ENCODE results near the gene GLRX5. TPM values are rescaled to one million over a fixed set of nuclear protein-coding genes. Genes with fewer than 3 reads are reported as not detected.

Gene GLRX5
- total and polyA plus RNA-seq, 2 donors: 28.9 to 39.4 TPM

- no peak for DNase-seq (ENCODE audit: extremely low spot score)
- Histone ChIP-seq H3K4me3 (ENCODE audit: low read depth, low read length) (no peak overlapping the region), H3K4me1 (ENCODE audit: insufficient read depth) (no peaks in the 10 kb centered on the region), H3K27ac (ENCODE audit: low read depth) (no peak overlapping the region), H3K36me3 (ENCODE audit: insufficient read depth) (no peaks in the 10 kb centered on the region)
- 89% methylated on average over 7 of the region's 7 CpGs for WGBS
Measured at GRCh38 chr14:95553141-95553540, 18.3 kb downstream of the GLRX5 start.

DNA sequence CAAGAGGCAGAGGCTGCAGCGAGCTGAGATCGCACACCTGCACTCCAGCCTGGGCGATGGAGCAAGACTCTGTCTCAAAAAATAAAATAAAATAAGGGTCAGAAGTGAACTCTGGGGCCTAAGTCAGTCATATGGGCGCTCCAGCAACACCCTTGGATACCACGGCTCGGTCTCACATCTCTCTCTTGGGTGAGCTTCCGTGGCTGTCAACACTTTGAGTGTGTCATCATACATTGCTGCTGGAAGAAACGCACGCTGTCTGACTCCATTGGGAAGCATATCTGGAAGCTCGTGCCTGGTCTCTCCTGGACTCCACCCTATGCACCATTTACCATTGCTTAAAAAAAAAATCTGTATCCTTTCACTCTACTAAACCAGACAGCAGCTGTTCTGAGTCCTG, 20.2 kb downstream of the GLRX5 start:
- 94% methylated on average over 10 of the region's 10 CpGs for WGBS
- no peaks in the 10 kb centered on the region for H3K4me1 ChIP-seq (ENCODE audit: insufficient read depth)

DNA sequence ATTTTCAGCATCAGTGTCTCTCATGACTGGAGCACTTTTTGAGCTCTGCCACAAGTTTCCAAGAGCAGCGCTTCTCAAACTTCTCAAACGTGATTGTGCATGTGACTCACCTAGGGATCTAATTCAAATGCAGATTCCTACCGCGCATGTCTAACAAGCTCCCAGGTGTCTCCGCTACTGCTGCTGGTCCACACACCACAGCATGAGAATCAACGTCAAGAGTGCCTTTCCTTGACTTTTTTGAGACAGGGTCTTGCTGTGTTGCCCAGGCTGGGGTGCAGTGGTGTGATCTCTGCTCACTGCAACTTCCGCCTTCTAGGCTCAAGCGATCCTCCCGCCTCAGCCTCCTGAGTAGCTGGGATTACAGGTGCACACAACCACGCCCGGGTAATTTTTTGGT, 22.4 kb downstream of the GLRX5 start:
- Histone ChIP-seq H3K4me3 (ENCODE audit: low read depth, low read length) (no peak overlapping the region), H3K36me3 (ENCODE audit: insufficient read depth) (no peaks in the 10 kb centered on the region), H3K27ac (ENCODE audit: low read depth) (no peak overlapping the region), H3K4me1 (ENCODE audit: insufficient read depth) (no peaks in the 10 kb centered on the region)
- DNase-seq (ENCODE audit: extremely low spot score): no peak
- 87% methylated on average over 11 of the region's 11 CpGs for WGBS

More for the DNA sequence above, 20.2 kb downstream of the GLRX5 start:
- Histone ChIP-seq H3K4me3 (ENCODE audit: low read depth, low read length) (no peak overlapping the region), H3K27ac (ENCODE audit: low read depth) (no peak overlapping the region), H3K36me3 (ENCODE audit: insufficient read depth) (no peaks in the 10 kb centered on the region)
- DNase-seq (ENCODE audit: extremely low spot score): no peak

DNA sequence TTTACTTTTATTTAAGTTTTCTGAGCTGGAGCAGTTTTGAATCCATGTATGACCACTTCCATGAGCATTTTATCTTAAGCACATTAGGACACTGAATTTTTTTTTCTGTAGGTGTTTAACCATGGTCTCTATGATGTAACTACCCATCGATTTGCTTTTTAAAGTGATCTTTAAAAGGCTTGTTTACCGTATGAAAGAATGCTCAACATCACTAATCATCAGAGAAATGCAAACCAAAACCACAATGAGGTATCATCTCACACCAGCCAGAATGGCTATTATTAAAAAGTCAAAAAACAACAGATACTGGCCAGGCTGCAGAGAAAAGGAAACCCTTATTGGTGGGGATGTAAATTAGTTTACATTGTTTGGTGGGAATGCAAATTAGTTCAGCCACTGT, 23.0 kb downstream of the GLRX5 start:
- no peak overlapping the region for H3K27ac ChIP-seq (ENCODE audit: low read depth)
- H3K4me3 ChIP-seq (ENCODE audit: low read depth, low read length): no peak overlapping the region
- DNase-seq (ENCODE audit: extremely low spot score): no peak
- H3K36me3 ChIP-seq (ENCODE audit: insufficient read depth): no peaks in the 10 kb centered on the region
- no peaks in the 10 kb centered on the region for H3K4me1 ChIP-seq (ENCODE audit: insufficient read depth)
- 70% methylated on average over 2 of the region's 2 CpGs for WGBS

GRCh38 chr14:95559203-95559602, 24.4 kb downstream of the GLRX5 start:
- Histone ChIP-seq H3K36me3 (ENCODE audit: insufficient read depth) (no peaks in the 10 kb centered on the region), H3K4me3 (ENCODE audit: low read depth, low read length) (no peak overlapping the region), H3K27ac (ENCODE audit: low read depth) (no peak overlapping the region), H3K4me1 (ENCODE audit: insufficient read depth) (no peaks in the 10 kb centered on the region)
- 41% methylated on average over 6 of the region's 6 CpGs for WGBS
- no peak for DNase-seq (ENCODE audit: extremely low spot score)

GRCh38 chr14:95561001-95561412, 26.2 kb downstream of the GLRX5 start:
- 9% methylated on average over 14 of the region's 14 CpGs for WGBS

DNA sequence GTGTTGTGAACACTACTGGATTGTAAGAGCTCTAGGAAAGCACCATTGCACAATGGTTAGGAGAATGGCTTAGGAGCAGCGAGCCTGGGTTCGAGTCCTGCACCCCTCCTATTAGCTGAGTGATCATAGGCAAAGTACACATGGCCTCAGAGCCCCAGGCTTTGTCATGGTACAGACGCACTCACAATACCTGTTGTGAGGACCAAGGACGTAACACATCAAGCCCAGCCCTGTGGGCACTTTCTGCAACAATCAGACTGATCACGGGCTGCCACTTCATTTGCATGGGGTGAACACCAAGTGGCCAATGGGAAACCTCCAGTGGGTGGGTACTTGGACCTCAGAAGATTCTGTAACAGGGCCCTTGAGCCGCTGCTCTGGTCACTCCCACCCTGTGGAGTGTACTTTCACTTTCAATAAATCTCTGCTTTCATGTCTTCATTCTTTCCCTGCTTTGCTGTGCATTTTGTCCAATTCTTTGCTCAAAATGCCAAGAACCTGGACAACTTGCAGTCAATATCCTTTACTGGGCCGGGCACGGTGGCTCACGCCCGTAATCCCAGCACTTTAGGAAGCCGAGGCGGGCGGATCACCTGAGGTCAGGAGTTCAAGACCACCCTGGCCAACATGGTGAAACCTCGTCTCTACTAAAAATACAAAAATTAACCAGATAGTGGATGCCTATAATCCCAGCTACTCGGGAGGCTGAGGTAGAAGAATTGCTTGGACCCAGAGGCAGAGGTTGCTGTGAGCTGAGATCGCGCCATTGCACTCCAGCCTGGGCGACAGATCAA, 28.2 kb downstream of the GLRX5 start:
- WGBS: 65% methylated on average over 18 of the region's 18 CpGs
- H3K4me1 ChIP-seq (ENCODE audit: insufficient read depth): no peaks in the 10 kb centered on the region
- no peak overlapping the region for H3K27ac ChIP-seq (ENCODE audit: low read depth)
- no peaks in the 10 kb centered on the region for H3K36me3 ChIP-seq (ENCODE audit: insufficient read depth)
- DNase-seq (ENCODE audit: extremely low spot score): no peak
- H3K4me3 ChIP-seq (ENCODE audit: low read depth, low read length): no peak overlapping the region

More at GRCh38 chr14:95561001-95561412, 26.2 kb downstream of the GLRX5 start:
- Histone ChIP-seq H3K4me3 (ENCODE audit: low read depth, low read length) (no peak overlapping the region), H3K36me3 (ENCODE audit: insufficient read depth) (no peaks in the 10 kb centered on the region), H3K27ac (ENCODE audit: low read depth) (no peak overlapping the region), H3K4me1 (ENCODE audit: insufficient read depth) (no peaks in the 10 kb centered on the region)
- DNase-seq (ENCODE audit: extremely low spot score): peak; percentile 63

DNA sequence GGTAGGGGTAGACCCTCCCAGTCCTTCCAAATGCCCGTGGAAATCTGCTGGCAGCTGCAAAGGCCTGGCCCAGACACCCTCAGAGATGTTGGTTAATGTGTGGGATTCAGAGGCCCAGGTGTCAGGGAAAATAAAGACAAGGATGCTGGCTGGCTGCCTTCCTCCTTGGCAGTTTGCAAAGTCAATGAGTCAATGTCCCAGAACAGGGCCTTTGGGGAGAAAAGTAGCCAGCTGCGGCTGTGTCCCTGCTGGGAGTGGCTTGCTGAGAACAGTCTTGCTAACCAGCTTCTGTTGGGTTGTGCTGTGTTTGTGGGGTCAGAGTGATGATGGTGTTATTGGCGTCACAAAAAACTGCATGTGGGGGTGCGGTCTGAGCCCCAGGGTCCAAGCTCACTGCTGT, 29.2 kb downstream of the GLRX5 start:
- 77% methylated on average over 4 of the region's 4 CpGs for WGBS
- Histone ChIP-seq H3K36me3 (ENCODE audit: insufficient read depth) (no peaks in the 10 kb centered on the region), H3K4me1 (ENCODE audit: insufficient read depth) (no peaks in the 10 kb centered on the region), H3K27ac (ENCODE audit: low read depth) (no peak overlapping the region), H3K4me3 (ENCODE audit: low read depth, low read length) (no peak overlapping the region)
- no peak for DNase-seq (ENCODE audit: extremely low spot score)

GRCh38 chr14:95569440-95569839, 34.6 kb downstream of the GLRX5 start:
- WGBS: 80% methylated on average over 3 of the region's 3 CpGs
- Histone ChIP-seq H3K36me3 (ENCODE audit: insufficient read depth) (no peaks in the 10 kb centered on the region), H3K4me1 (ENCODE audit: insufficient read depth) (no peaks in the 10 kb centered on the region), H3K27ac (ENCODE audit: low read depth) (no peak overlapping the region), H3K4me3 (ENCODE audit: low read depth, low read length) (no peak overlapping the region)
- no peak for DNase-seq (ENCODE audit: extremely low spot score)

DNA sequence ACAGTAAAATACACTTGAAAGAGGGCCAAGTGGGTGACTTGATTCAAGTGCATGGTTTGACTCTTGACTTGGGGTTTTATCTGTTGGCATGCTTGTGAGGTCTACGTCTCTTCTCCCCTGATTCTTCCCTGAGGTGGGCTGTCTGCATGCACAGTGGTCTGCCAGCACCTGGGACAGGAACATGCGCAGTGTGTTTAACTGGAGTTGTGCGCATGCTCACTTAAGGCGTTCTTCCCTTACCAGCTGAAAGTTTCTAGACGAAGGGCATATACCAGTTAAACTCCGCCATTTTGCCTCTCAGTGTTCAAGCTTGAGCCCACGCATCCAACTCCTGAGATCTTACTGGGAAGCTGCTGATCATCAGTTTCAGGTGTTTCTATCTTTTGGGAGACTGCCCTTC, 38.5 kb downstream of the GLRX5 start:
- Histone ChIP-seq H3K4me1 (ENCODE audit: insufficient read depth) (no peaks in the 10 kb centered on the region), H3K4me3 (ENCODE audit: low read depth, low read length) (no peak overlapping the region), H3K36me3 (ENCODE audit: insufficient read depth) (no peaks in the 10 kb centered on the region), H3K27ac (ENCODE audit: low read depth) (no peak overlapping the region)
- no peak for DNase-seq (ENCODE audit: extremely low spot score)
- 93% methylated on average over 7 of the region's 7 CpGs for WGBS

DNA sequence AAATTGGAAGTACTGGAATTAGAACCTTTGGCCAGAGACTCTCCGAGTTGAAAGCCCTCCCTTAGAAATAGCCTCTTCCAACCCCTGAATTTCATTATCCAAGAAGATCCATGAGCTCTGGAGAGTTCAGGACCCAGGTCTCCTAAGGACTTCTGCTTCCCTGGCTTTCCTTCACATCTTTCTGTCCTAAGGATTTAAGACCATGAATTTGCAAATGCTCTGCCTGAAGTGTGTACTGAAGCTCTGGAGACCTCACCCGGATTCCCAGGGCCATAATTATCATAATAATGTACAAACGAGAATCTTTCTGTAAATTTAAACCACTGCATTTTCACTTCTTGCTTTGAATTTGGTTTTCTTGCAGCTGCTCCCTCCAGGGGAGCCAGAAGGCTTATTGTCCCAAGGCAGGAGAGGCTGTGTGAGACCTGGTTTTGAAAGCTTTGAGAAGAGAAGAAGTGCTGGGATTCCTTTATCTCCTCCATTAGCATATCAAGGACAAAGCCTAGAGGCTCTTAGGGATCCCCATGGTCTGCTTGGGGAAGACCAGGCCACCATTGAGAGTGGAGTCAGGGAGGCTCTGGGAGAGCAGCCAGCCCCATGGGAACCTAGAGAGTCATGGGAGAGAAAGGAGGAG, 41.1 kb downstream of the GLRX5 start:
- no peak overlapping the region for H3K27ac ChIP-seq (ENCODE audit: low read depth)
- H3K4me3 ChIP-seq (ENCODE audit: low read depth, low read length): no peak overlapping the region
- H3K36me3 ChIP-seq (ENCODE audit: insufficient read depth): no peaks in the 10 kb centered on the region
- no peak for DNase-seq (ENCODE audit: extremely low spot score)
- whole genome bisulfite sequencing: 39% methylated on average over 3 of the region's 3 CpGs
- H3K4me1 ChIP-seq (ENCODE audit: insufficient read depth): no peaks in the 10 kb centered on the region

GRCh38 chr14:95577067-95577800, 42.4 kb downstream of the GLRX5 start:
- WGBS: 75% methylated on average over 12 of the region's 12 CpGs

DNA sequence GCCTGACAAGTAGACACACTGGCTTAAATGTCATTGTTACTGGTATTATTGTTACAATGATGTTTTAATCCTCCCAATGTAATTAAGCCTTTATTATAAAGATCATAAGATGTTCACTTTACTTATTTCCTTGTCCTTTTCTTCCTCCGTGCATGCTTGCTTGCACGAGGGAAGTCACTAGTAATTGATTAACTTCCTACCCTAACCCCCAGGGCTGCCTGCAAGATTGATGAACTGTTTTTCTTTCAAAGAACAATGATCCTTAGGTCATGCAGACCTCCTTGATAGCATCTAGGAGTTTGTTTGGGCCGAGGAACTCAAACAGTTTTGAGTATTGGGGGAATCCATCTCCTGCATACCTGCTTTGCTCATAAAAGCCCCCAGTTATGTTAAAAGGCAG, 43.0 kb downstream of the GLRX5 start:
- WGBS: 21% methylated on average over 3 of the region's 3 CpGs
- Histone ChIP-seq H3K4me1 (ENCODE audit: insufficient read depth) (no peaks in the 10 kb centered on the region), H3K27ac (ENCODE audit: low read depth) (no peak overlapping the region), H3K36me3 (ENCODE audit: insufficient read depth) (no peaks in the 10 kb centered on the region), H3K4me3 (ENCODE audit: low read depth, low read length) (no peak overlapping the region)
- no peak for DNase-seq (ENCODE audit: extremely low spot score)

More at GRCh38 chr14:95577067-95577800, 42.4 kb downstream of the GLRX5 start:
- no peak for DNase-seq (ENCODE audit: extremely low spot score)
- Histone ChIP-seq H3K36me3 (ENCODE audit: insufficient read depth) (no peaks in the 10 kb centered on the region), H3K4me1 (ENCODE audit: insufficient read depth) (no peaks in the 10 kb centered on the region), H3K27ac (ENCODE audit: low read depth) (no peak overlapping the region), H3K4me3 (ENCODE audit: low read depth, low read length) (no peak overlapping the region)
